Stimulated activated CD4-positive, alpha-beta T cell treated with anti-CD3 and anti-CD28 coated beads, Interleukin-4, amount 100 ng/mL, for 24 hours (primary cell): ENCODE data around the gene ZWILCH.
"Not testable (repeated sequence)": the region's sequence is repeated elsewhere in the genome, so short reads cannot be mapped to it uniquely, and the experiment has no call there.

Experiments used
- DNase-seq: peaks from one replicate; pipeline ENCODE4 v3.0.0-alpha.2; 2020

Gene ZWILCH

DNA sequence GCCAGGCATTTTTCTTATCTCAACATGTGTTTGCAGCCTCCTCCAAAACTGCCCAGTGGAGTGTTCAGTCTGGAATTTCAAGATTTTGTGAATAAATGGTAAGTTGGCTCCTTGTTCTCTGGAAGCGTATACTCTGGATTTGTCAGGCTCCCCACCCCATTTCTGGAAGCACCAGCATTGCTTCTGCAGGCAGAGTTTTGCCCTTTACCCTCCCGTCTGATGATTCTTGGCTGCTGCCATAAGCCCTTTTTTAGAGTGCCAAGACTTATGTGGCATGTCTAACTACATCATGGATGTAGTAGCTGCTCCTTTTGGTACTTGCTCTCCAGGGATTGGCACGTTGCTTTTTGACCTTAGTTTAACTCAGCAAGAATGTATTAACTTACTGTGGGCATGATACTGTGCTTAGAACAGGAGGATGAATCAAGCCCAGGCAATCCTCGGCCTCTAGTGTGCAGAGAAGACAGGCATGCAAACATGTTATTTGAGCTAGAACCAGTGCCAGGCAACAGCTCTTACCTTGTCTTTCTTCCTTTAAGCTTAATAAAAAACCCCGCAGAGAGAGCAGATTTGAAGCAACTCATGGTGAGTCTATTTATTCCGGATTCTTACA is 15.8 kb upstream of the ZWILCH start:
- DNase-seq, result no peak

DNA sequence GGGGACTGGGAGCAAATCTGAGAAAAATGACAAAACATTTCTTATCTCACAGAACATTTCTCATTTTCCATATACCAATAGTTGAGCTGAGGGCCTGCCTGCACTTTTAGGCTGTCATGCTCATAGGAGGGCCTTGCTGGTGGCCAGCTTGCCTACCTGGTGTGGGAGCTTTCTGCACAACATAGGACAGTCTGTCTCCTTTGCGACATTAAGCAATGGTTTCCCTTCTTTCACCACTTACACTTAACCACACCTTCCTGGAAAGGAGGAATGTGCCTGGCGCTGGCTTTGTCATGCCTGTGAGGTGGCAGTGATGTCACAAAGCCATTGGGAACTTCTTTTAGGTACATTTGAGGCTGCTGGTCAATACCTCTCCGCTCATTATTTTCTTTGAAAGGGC is 13.3 kb upstream of the ZWILCH start:
- no peak for DNase-seq

DNA sequence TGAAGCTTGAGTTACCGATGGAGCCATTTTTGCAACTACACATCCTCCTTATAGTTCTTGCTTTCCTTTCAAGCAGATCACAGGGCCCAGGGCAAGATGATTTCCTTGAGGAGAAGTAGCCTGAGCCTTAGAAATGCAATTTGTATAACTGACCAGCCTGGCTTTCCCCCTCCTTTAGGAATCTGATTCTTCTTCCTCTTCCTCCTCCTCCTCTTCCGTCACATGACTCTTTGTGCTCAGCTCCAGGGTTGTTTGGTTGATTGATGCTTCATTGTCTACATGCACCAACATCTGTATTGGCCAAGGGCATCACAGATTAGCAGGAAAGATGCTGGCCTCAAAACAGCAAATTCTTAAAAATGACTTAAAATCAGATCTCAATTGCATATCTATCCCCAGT is 10.9 kb upstream of the ZWILCH start:
- no peak for DNase-seq

GRCh38 chr15:66496951-66497501 is 8.1 kb upstream of the ZWILCH start:
- DNase-seq, result no peak

DNA sequence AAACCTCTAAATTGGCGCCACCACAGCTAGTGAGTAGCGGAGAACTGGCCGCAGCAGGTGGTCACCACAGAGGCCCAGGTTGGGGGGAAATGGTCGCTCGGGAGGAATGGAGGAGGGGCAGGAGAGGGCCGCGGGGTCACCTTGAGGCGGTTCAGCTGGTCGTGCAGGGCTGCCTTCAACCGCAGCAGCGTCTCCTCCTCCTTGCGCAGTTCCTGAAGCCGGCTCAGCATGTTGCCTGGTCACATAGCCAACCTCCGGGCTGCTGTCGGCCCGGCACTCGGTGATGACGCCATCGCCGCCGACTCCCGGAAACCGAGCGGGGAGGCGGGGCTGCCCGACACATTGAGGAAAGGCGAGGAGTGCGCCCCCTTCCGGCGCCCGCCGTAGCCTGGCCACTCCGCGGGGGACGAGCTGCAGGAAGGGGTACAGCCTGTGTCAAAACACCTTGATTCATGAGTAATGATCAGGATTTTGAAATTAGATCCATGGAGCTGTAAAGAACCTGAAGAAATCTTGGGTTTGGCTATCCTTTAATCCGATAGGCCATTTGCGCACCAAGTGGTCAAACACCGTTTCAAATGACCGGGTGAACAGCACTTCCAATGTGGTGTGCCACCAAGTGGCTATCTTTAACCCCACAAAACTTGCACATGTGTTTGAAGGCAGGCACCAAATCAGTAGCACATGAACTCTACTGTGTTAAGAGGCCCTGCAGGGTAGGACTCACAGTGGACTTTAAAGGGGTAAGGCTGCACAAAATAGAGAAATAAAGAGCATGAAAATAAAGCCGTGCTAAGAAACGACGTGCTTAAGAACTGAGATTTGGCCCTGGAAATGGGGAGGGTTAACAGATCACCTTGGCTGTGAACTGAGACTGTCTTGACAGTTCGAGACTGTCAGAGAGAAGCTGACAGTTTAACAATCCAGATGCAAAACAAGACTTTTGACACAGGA is 7.3 kb upstream of the ZWILCH start, which contains the start of gene SNAPC5:
Gene SNAPC5 (minus strand): TSS at position 261 of the 954 bp plus-strand sequence. CDS start 31 bp downstream, at position 230.
- DNase-seq, result peak; percentile 98

- DNase-seq, result no peak
These were observed 6.4 kb upstream of the ZWILCH start for GRCh38 chr15:66498501-66499386.

- DNase-seq, result not testable (repeated sequence)
These were observed 4.8 kb upstream of the ZWILCH start for GRCh38 chr15:66500346-66500745.

DNA sequence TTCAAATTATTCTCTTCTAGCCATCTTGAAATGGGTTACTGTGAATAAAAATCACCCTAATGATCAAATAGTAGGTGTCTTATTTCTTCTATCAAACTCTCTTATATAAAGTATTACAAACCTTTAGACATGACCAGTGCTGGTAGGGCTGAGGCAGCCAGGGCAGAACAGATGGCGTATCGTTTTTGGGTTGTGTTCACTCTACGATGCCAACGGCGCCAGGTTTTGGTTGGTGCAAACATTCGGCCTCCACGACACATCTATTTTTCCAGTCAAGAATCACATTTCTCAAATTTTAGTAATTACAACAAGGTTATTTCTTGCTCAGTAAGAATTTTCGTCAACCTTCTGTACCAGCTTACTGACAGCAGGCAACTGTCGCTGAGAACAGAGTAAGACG is 2.6 kb upstream of the ZWILCH start:
- no peak for DNase-seq

DNA sequence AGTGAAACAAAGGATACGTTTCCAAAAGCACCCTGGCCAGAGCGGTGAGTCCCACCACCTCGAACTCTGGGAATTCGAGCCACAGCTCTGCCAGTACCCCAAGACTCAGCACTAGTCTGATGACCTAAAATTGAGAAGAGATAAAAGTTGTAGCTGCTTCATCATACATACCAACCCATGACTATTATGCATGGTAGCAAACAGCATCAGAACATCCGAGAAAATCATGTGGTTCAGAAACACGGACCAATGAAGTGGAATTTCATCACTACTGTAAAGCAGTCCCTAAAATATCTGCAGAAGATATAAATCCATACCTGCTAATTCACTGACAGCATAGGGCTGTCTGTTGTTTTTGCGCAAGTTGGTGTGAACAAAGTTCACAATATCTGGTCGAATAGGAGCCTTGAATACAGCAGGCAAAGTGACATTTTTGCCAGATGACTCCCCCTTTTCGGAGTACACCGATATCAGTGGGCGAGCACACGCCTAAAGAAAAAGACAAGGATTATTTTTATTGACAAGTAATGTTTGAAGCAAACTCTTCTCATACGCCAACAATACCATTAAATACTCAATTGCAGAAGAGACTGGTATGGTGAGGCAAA is 2.0 kb upstream of the ZWILCH start:
- not testable (repeated sequence) for DNase-seq

DNA sequence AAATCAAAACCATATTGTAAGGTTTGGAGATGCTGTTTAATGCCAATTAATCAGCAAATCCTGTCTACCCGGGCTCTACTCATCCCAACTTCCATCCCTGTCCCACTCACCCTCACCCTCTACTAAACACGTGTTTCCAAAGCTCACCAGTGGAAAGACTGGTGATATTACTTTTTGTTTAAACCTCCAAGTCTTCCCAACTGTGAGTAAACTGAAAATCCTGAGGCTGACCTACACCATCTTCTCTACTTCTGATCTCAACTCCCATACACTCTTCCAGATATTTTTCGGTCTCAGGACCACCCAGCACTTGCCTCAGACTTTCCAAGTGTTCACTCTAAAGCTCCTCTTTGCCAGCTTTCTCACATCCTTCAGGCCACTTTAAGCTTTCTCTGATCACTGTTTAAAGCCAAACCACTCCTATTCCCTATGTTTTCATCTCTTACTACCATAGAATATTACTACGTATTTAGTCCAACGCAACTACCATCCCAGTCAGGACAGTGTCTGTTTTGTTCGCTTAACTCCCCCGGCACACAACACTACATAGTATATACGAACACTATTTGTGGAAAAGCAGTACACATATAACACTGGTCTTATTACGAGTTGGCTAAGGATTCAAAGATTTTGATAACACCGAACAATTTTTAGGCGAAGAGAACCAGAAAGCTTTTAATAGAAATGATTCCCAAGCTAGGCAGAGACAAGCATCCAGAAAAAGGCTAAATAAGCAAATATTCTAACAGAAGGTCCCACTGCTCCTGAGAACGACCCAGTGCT is 1.2 kb upstream of the ZWILCH start:
- no peak for DNase-seq

DNA sequence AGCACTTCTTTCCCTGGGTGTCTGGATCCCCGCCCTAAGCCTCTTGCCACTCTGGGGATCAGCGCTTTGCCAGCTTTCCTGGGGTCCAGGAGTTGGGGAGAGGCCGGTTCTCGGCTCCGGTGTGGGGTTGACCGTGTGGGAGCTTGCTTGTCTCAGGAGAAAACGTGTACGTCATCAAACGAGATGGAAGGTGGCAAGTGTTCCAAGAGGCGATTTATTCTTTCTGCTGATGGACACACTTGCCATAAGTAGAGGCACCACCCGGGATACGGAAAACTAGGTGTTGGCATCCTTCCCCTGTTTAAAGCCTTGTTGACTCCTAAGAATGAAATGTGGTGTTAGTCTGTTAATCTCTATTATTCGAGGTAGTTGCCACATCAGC is 295 bp downstream of the ZWILCH start:
- no peak for DNase-seq

GRCh38 chr15:66505818-66506217 is 692 bp downstream of the ZWILCH start:
- DNase-seq, result no peak

GRCh38 chr15:66508293-66508883 is 3.3 kb downstream of the ZWILCH start:
- DNase-seq, result no peak

- no peak for DNase-seq
These were observed 9.5 kb downstream of the ZWILCH start for GRCh38 chr15:66514586-66514985.

GRCh38 chr15:66515901-66516322 is 10.8 kb downstream of the ZWILCH start:
- DNase-seq, result no peak

GRCh38 chr15:66523926-66524325 is 18.8 kb downstream of the ZWILCH start:
- no peak for DNase-seq

DNA sequence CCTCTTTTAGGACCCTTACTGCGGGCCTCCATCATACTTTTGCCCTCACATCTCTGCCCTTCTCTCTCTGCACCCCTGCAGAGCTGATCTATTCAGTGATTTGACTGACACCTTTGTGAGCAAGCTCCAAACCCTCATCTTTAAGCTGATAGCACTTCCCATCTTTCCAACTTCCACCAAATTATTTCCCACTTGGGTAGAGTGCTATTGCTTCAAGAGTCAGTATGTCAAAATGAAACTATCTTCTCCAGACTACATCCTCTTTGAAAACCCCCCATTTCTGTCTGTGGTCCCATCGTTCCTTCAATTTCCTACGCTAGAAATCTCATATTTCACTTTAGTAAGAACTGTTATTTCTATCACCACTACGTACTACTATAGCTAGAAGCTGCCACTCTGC is 19.7 kb downstream of the ZWILCH start:
- no peak for DNase-seq

GRCh38 chr15:66535056-66535455 is 29.9 kb downstream of the ZWILCH start:
- DNase-seq, result no peak

DNA sequence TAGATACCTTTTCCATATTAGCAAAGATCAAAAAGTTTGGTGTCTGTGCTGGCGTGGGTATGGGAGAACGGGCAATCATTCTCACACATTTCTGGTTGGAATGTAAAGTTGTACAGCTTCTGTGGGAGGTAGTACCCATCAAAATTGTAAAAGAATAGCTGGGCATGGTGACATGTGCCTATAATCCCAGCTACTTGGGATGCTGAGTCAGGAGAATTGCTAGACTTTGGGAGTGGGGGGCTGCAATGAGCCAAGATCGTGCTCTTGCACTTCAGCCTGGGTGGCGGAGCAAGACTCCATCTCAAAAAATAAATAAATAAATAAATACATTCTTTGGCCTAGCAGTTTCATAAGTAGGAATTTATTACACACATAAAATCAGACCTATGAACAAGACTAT is 37.8 kb downstream of the ZWILCH start:
- DNase-seq, result no peak

DNA sequence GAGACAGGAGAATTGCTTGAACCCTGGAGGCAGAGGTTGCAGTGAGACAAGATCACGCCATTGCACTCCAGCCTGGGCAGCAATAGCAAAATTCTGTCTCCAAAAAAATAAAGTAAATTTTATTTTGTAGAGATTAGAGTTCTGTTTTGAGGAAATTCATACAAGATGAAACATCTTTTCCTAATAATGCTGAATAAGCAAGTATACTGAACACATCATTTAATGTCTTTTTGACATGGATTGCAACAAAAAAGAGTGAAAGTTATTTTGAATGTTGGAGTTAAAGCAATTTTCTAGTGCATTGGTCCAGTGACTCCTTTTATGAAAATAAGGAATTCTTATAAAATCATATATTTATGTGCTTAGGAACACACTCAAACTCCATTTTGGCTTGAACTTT is 40.1 kb downstream of the ZWILCH start:
- no peak for DNase-seq

GRCh38 chr15:66555685-66556084 is 50.6 kb downstream of the ZWILCH start:
- DNase-seq, result no peak
